ENCODE measurements around the gene MGAT5. TPM values are rescaled to one million over a fixed set of nuclear protein-coding genes. Genes with fewer than 3 reads are reported as not detected.

The MGAT5 gene
- total RNA-seq, 1 donor from 2014 or later = 98.7 TPM

DNA sequence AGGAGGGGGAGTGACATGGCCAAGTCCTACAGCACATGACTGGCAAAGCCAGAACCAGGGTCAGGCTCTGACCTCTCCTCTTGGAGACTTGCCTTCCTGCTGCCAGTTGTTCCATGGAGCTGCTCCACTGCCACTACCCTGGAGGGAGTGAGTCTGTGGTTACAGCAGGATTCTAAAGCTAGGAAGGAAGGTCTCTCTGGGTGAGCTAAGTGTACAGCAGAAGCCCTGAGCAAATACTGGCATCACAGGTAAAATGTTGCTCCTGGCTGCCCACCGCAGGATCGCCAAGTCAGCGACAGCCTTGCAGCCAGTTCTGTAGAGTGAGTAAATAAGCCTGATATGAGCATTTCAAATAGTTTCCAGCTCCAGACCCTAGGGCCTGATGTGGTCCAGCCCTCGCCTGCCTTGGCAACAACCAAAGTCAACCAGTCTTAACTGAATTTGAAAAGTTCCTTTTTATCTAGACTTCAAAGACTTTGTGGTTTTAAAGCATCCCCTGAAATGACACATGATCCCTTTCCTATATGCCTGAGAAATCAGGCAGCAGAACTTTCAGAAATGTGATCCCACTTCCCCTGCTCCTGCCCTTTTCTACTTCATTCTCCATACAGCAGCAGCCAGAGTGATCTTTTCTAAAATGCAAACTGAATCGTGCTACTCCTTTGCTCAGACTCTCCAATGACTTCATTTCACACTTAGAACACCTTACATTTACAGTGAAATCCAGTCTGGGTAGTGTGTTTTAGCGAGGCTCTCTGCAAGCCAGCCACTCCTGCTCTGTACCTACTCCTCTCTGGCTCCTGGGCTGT lies 114.3 kb downstream of the MGAT5 start:
- Histone ChIP-seq H3K4me1 (peaks cover 76% of the 10 kb centered on the region), H3K36me3 (peaks cover 7% of the 10 kb centered on the region), H3K27me3 (ENCODE audit: low read depth) (no peaks in the 10 kb centered on the region), H3K27ac (replicated peaks) (peak overlapping the region; percentile 62), H3K9me3 (replicated peaks) (no peaks in the 10 kb centered on the region), H3K4me3 (no peak overlapping the region)
- intact Hi-C loops (cut with micrococcal nuclease) = no loop called here
- no peak for DNase-seq
- TF ChIP-seq, protein P1, sequence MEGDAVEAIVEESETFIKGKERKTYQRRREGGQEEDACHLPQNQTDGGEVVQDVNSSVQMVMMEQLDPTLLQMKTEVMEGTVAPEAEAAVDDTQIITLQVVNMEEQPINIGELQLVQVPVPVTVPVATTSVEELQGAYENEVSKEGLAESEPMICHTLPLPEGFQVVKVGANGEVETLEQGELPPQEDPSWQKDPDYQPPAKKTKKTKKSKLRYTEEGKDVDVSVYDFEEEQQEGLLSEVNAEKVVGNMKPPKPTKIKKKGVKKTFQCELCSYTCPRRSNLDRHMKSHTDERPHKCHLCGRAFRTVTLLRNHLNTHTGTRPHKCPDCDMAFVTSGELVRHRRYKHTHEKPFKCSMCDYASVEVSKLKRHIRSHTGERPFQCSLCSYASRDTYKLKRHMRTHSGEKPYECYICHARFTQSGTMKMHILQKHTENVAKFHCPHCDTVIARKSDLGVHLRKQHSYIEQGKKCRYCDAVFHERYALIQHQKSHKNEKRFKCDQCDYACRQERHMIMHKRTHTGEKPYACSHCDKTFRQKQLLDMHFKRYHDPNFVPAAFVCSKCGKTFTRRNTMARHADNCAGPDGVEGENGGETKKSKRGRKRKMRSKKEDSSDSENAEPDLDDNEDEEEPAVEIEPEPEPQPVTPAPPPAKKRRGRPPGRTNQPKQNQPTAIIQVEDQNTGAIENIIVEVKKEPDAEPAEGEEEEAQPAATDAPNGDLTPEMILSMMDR (IDR thresholded peaks at IDR 0.05; ENCODE audit: borderline replicate concordance) = no peak

DNA sequence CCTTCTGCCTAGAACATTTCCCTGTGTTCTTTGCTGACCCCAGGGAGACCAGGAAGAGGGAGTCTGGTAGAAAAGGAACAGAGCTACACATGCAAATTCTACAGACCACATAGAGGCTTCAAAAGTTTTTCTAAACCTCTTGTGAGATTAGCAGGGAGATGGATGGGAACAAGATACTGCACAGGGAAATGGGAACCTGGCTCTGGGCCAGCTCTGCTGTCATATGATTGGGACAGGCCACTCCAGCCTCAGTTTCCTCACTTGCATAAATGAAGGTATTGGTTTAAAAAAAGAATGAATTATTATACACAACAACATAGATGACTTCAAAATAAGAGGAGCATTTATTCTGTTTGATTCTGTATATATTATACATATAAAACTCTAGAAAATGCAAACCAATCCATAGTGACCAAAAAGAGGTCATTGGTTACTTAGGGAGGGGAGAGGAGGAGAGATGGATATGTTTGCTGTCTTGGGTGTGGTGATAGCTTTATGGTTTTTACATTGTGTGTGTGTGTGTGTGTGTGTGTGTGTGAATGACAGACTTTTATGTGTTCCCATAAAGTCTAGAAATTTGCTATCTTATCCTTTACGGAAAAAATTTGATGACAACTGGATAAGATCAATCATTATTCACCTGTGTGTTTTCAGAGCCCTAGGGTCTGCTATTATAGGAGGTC lies 115.5 kb downstream of the MGAT5 start:
- Histone ChIP-seq H3K4me3 (no peak overlapping the region), H3K9me3 (replicated peaks) (no peaks in the 10 kb centered on the region), H3K27me3 (ENCODE audit: low read depth) (no peaks in the 10 kb centered on the region), H3K27ac (replicated peaks) (peak overlapping the region; percentile 62), H3K4me1 (peaks cover 87% of the 10 kb centered on the region), H3K36me3 (no peaks in the 10 kb centered on the region)
- intact Hi-C loops (cut with micrococcal nuclease) = no loop called here
- TF ChIP-seq, protein P1 (IDR thresholded peaks at IDR 0.05; ENCODE audit: borderline replicate concordance) = no peak
- peak; percentile 20 for DNase-seq

DNA sequence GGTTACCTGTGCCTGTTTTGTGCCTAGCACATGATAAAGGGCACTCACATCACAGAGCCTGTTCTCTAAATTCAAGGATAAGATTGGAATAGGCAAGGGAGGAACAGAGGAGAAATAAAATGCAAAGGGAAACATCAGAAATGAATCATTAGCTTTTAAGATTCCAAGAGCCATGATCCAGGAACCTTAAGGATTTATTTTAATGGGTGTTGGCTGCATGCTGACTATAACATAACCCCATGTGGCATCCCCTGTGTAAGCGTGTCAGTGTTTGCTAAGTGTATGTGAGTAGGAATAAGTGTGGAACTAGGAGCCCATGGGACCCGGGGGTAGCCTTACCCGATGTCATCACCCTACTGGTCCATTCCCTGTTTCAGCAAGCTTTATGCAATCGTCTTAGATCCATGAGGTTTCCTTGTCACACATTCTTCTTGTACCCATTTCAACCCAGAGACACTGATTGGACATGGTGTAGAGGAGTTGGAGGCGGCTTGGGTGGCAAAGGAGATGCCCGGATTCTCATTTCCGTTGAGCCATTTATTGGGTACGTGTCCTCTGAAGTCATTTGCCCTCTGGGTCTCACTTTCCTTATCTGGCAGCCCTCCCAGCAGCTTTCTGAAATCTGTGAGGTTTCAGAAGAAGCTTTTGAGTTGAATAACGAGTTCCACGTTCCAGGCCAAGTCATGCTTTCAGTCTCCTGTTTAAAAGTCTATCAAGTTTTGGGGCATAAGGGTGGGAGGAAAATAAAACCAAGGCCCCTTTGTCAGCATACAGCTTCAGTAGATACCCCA lies 117.0 kb downstream of the MGAT5 start:
- intact Hi-C loops (cut with micrococcal nuclease) = no loop called here
- Histone ChIP-seq H3K4me1 (peaks cover 96% of the 10 kb centered on the region), H3K36me3 (no peaks in the 10 kb centered on the region), H3K27me3 (ENCODE audit: low read depth) (no peaks in the 10 kb centered on the region), H3K9me3 (replicated peaks) (no peaks in the 10 kb centered on the region), H3K27ac (replicated peaks) (peak overlapping the region; percentile 59), H3K4me3 (no peak overlapping the region)
- TF ChIP-seq, protein P1 (IDR thresholded peaks at IDR 0.05; ENCODE audit: borderline replicate concordance) = no peak
- no peak for DNase-seq

DNA sequence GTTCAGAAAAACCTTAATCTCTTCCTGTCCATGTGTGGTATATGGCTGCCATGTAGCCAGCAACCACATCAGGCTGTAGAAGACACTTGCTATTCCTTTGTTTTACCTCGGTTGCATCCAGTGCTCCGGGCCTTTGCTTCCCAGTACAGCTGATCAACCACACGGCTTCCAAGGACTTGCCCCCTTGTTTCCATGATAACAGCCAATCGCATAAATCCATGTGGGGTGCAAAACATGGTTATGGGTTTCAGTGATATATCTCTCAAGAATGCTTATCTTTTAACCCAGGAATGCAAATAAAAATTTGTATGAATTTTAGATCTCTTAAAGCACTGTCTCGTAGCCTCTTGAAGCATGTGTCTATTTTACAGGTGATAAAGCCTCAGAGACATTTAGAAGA lies 118.3 kb downstream of the MGAT5 start:
- Histone ChIP-seq H3K36me3 (no peaks in the 10 kb centered on the region), H3K27me3 (ENCODE audit: low read depth) (no peaks in the 10 kb centered on the region), H3K9me3 (replicated peaks) (no peaks in the 10 kb centered on the region), H3K4me1 (peaks cover 96% of the 10 kb centered on the region), H3K27ac (replicated peaks) (peak overlapping the region; percentile 59), H3K4me3 (no peak overlapping the region)
- TF ChIP-seq, protein P1 (IDR thresholded peaks at IDR 0.05; ENCODE audit: borderline replicate concordance) = no peak
- intact Hi-C loops (cut with micrococcal nuclease) = no loop called here
- no peak for DNase-seq

DNA sequence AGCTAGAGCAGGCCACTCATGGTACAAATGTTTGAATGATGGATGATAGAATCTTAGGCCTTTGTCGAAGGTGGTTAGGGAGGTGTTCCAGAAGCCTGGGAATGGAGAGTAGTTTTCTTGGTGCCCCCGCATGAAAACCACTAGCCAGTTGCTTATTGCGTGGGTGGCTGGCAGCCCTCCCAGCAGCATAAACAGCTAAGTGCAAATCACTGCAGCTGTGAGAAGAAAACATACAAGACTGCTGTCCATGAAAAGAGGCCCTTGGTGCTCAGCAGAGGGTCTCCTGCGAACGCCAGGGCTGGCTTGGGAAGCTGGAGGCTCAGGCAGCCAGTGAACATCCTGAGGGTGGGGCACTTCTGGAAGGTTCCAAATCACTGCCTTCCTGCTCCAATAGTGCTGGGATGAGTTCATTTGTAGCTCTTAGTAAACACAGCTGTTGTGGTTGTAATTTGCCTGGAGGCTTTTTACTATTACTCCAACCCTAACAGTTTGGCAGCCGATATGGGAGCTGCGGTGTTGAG lies 118.8 kb downstream of the MGAT5 start:
- no peaks in the 10 kb centered on the region for H3K36me3 ChIP-seq
- no peak overlapping the region for H3K4me3 ChIP-seq
- no peaks in the 10 kb centered on the region for H3K9me3 ChIP-seq (replicated peaks)
- no peaks in the 10 kb centered on the region for H3K27me3 ChIP-seq (ENCODE audit: low read depth)
- DNase-seq = peak; percentile 54
- peak overlapping the region; percentile 59 for H3K27ac ChIP-seq (replicated peaks)
- TF ChIP-seq, protein P1 (IDR thresholded peaks at IDR 0.05; ENCODE audit: borderline replicate concordance) = no peak
- H3K4me1 ChIP-seq = peaks cover 96% of the 10 kb centered on the region
- intact Hi-C loops (cut with micrococcal nuclease) = no loop called here

Data from left ventricle myocardium inferior (tissue), 1 donor.